Stimulated activated CD8-positive, alpha-beta memory T cell treated with anti-CD3 and anti-CD28 coated beads, Interleukin-4, amount 100 ng/mL, for 1 hour (primary cell): Measurements from ENCODE around the gene UVRAG.
"Not testable (repeated sequence)": the region's sequence is repeated elsewhere in the genome, so short reads cannot be mapped to it uniquely, and the experiment has no call there.

Experiments used
- DNase-seq, 2 donors: peaks; one replicate each; pipeline ENCODE4 v3.0.0-alpha.2; 2020; ENCODE audit warnings: low read depth in 2 of 2, low spot score in 1 of 2

UVRAG gene

DNA sequence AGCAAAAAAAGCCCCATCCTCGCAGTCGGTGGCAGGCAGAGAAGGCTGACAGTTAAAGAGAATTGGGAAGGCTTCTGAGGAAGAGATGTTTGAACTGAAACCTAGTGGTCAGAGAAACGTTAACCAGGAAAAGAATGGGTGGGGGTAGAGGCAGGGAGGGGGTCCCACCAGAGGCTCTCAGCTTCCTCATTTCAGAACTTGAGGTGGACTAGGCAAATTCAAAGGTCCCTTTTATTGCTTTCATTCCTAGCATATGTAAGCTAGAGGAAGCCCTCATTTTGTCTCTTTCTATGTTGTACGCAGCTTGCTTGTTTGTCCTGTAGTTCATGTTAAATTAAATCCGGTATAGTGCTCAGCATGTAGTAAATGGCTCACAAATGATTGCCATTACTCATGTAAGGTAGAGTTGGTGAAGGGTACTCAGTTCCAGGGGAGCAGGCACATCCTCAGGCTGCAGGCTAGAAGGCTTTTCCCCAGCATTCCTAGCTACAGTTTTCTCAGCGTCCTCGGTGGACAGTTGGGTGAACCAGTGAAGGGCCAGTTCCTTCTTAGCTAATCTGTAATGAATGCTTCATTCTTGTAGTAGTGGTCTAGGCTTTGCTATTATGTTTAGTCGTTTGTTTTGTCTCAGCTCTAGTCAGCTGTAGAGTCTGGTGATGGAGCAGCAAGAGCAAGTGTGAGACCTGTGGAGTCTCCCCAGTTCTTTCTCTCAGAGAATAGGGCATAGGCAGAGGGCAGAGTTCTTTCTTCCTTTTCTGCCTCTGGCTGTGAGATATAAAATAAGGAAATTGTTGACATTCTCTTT, 58.6 kb downstream of the UVRAG start:
- no peak for DNase-seq

DNA sequence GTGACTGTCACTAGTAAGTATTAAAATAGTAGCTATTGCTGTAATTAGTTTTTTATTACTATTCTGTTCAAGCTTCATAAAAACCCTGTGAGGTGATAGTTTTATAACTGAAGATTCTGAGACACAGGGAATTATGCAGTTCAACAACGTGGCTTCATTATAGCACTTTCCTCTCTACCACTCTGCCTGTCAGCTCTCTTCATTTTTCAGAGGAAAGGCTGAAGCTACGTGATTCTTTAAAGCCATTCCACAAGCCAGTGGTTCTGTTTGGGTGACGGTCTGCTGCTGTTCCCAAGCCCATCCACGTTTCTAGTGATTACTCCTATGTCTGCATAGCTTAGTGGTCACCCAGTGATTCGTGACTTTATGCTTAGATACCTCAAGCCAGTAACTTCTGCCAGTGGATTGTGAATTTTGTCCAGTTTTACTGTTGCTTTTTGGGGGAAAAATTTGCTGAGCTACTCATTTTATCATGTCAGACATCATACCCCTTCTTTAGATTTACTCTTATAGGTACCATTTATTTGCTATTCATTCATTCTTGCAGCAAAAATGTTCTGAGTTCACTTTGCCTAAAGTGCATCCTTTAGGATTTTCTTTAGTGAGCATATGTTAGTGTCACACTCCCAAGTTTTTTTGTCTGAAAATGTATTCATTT, 59.8 kb downstream of the UVRAG start:
- DNase-seq, result no peak

DNA sequence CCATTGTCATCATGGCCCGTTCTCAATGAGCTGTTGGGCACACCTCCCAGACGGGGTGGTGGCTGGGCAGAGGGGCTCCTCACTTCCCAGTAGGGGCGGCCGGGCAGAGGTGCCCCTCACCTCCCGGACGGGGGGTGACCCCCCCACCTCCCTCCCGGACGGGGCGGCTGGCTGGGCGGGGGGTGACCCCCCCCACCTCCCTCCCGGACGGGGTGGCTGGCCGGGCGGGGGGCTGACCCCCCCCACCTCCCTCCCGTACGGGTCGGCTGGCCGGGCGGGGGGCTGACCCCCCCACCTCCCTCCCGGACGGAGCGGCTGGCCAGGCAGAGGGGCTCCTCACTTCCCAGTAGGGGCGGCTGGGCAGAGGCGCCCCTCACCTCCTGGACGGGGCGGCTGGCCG, 62.3 kb downstream of the UVRAG start:
- DNase-seq, result not testable (repeated sequence)

DNA sequence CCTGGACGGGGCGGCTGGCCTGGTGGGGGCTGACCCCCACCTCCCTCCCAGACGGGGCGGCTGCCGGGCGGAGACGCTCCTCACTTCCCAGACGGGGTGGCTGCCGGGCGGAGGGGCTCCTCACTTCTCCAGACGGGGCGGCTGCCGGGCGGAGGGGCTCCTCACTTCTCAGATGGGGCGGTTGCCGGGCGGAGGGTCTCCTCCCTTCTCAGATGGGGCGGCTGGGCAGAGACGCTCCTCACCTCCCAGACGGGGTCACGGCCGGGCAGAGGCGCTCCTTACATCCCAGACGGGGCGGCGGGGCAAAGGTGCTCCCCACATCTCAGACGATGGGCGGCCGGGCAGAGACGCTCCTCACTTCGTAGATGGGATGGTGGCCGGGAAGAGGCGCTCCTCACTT, 62.9 kb downstream of the UVRAG start:
- not testable (repeated sequence) for DNase-seq

DNA sequence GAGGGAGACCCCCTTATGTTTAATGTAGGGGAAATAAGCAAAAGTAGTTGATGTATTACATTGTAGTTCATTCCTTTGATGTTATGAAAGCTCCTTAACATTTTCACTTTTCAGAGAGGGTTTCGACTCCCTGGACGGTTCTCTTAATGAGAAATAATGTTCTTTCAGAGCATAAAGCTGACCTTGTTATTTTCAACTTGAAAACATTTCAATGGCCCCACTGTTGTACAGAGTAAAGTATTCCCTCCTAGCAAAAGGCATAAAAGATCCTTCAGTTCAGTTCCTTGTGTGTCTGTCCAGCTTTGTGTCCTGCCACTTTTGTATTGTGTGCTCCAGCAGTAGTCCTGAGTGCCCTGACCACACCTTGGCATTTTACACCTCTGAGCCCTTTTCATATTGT, 63.9 kb downstream of the UVRAG start:
- no peak for DNase-seq

DNA sequence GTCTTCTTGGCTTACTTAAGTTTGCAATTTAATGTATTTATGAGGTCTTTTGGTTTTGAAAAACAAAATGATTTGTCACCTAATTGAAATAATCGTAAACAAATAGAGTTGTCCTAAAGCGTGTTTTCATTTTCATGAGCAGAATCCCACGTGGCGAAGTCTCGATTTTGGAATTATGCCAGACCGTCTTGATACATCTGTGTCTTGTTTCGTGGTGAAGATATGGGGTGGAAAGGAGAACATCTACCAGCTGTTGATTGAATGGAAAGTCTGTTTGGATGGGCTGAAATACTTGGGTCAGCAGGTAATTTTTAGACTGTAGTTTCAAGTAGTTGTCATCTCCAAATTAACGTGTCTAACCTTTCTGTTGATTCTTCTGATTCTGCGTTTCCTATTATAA, 64.7 kb downstream of the UVRAG start:
- no peak for DNase-seq

GRCh38 chr11:75880343-75880742, 65.3 kb downstream of the UVRAG start:
- not testable (repeated sequence) for DNase-seq

DNA sequence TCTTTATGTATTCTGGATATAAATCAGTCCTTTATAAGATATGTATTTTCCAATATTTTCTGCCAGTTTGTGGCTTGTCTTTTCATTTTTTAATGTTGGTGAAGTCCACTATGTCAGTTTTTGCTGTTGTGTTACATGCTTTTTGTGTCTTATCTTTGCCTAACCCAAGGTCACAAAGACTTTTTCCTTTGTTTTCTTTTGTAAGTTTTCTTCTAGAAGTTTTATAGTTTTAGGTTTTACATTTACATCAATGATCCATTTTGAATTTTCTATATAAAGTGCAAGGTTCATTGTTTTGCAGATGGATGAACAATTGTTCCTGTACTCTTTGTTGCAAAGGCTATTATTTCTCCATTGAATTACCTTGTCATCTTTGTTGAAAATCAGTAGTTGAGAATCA, 69.3 kb downstream of the UVRAG start:
- no peak for DNase-seq

- no peak for DNase-seq
These were observed 73.4 kb downstream of the UVRAG start for GRCh38 chr11:75888416-75888815.

- no peak for DNase-seq
These were observed 77.1 kb downstream of the UVRAG start for GRCh38 chr11:75891947-75892739.

- DNase-seq, result no peak
These were observed 78.2 kb downstream of the UVRAG start for GRCh38 chr11:75893251-75893650.

GRCh38 chr11:75894036-75894585, 79.1 kb downstream of the UVRAG start:
- DNase-seq, result no peak

DNA sequence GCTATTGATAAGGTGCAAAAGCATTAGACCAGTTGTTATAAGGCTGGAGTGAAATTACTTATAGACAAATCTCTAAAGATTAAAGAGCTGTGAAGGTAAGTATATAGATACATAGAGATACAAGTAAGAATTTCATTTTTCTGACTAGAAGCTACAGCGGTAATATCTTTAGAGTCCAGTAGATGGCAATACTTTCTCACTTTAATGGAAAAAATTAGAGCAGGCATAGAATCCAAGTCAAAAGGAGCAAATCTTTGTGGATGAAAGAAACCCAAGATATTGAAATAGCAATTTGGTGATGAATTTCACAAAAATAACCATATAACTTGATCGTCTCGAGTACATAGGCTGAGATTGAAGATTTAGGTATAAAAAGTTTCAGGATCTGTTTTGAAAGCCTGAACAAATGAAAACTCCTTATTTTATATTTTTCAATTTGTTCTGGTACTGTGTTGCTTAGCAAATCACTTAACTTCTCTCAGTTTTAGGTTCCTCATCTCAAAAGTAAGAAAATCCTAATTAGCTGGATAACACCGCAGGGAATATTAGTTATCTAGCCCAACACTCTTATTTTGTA, 81.9 kb downstream of the UVRAG start:
- DNase-seq, result no peak

DNA sequence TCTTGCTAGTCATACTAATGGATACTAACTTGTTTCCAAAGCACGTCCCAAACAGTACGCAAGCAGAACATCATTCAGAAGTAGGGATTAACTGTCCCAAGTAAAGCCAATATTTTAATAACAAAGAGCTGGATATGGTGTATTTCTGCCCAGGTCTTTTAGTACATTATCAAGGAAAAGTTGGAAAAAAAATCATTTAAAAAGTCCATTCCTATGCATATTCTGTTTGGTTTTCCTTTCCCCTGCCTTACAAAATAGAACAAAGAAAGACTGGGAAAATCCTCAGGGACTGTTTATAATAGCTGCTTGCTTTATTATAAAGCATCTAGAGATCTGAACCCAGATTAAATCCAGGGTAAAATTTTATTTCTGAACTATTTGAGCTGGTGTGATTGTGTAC, 83.9 kb downstream of the UVRAG start:
- DNase-seq, result no peak

DNA sequence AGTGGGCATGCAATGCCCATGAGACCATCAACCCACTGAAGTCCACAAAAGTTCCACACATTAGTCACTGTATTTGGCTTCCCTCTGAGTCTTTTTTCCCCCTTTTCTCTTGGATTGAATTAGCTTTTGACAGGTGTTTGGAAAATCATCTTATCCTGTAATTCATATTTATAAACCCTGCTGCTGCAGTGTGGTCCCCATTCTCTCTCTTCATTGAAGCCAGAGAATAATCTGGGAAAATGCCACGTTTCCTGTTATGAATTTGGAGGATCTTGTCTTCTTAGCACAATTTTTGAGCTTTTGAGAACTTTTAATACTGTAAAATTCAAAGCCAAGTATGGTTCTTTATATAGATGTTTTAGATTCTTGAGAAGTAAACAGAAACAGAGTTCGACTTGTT, 84.8 kb downstream of the UVRAG start:
- DNase-seq, result no peak

- DNase-seq, result no peak
These were observed 85.8 kb downstream of the UVRAG start for GRCh38 chr11:75900848-75901247.

- DNase-seq, result no peak
These were observed 87.6 kb downstream of the UVRAG start for GRCh38 chr11:75902631-75903030.

DNA sequence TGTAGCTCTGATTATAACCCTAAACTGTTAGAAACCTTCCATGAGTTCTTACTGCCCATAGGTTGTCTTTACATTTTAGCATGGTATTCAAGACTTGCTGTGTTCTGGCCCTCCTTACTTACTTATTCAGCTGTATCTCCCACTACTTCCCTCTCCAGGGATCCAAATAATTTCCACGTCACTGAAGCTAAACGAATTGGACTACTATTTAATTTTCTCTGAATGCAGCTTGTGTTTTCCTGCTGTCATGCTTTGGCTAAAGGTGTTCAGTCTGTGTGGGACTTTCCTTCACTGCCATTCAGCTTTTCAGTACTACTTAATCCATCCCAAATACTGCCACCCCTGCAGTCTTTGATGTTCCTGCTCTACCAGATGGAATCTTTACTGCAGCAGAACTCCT, 88.3 kb downstream of the UVRAG start:
- DNase-seq, result no peak

- DNase-seq, result no peak
These were observed 90.4 kb downstream of the UVRAG start for GRCh38 chr11:75905434-75905833.

DNA sequence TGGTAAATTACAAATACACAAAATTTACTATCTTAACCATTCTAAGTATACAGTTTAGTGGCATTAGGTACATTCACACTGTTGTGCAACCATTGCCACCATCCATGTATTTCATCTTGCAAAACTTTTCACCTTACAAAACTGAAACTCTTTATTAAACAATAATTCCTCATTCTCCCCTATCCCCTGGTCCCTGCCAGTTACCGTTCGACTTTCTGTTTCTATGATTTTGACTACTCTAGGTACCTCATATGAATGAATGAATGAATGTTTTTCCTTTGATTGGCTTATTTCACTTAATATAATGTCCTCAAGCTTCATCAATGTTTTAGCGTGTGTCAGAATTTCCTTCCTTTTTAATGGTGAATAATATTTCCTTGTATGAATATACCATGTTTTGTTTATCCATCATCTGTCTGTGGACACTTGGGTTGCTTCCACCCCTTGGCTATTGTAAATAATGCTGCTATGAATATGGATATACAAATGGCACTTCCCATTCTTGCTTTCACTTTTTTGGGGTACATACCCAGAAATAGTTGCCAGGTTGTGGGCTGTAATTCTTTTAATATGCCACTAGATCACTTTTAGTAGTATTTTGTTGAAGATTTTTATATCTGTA, 93.0 kb downstream of the UVRAG start:
- no peak for DNase-seq
